Measurements from ENCODE around the gene KLHL6.
"Not testable (repeated sequence)": the region's sequence is repeated elsewhere in the genome, so short reads cannot be mapped to it uniquely, and the experiment has no call there.

Gene KLHL6

DNA sequence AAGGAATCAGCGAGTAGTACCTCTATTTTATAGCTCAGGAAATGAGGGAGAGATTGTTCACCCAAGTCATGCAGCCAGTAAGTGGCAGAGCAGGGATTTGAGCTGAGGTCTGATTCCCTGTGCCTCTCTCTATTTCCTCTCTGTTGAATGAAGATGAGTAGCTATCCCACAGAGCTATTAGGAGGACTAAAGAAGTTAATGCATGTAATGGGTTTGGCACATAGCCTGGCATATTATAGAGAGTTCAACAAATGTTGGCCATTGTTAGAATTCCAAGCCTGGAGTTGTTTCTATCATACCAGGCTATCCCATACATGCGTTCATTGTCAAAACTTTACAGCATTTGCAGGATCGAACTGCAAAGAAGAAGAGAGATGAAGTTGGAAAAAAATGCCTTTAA is 21.8 kb upstream of the KLHL6 start:
- H3K27me3 ChIP-seq (replicated peaks; ENCODE audit: insufficient read depth, low read length), result no peaks in the 10 kb centered on the region
- no peak for TF ChIP-seq EZH2phosphoT487 (IDR thresholded peaks at IDR 0.05; ENCODE audit: low read length)
- TF ChIP-seq, protein P1, sequence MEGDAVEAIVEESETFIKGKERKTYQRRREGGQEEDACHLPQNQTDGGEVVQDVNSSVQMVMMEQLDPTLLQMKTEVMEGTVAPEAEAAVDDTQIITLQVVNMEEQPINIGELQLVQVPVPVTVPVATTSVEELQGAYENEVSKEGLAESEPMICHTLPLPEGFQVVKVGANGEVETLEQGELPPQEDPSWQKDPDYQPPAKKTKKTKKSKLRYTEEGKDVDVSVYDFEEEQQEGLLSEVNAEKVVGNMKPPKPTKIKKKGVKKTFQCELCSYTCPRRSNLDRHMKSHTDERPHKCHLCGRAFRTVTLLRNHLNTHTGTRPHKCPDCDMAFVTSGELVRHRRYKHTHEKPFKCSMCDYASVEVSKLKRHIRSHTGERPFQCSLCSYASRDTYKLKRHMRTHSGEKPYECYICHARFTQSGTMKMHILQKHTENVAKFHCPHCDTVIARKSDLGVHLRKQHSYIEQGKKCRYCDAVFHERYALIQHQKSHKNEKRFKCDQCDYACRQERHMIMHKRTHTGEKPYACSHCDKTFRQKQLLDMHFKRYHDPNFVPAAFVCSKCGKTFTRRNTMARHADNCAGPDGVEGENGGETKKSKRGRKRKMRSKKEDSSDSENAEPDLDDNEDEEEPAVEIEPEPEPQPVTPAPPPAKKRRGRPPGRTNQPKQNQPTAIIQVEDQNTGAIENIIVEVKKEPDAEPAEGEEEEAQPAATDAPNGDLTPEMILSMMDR (IDR thresholded peaks at IDR 0.05; ENCODE audit: low read length), result no peak
- TF ChIP-seq EZH2 (optimal IDR thresholded peaks at IDR 0.05; ENCODE audit: low read depth, low read length), result no peak
- H3F3A ChIP-seq (ENCODE audit: insufficient read depth, low read length), result no peaks in the 10 kb centered on the region
- no peak overlapping the region for H3K27ac ChIP-seq (ENCODE audit: low read length)
- H2AFZ ChIP-seq (ENCODE audit: low read length), result no peak overlapping the region
- no peaks in the 10 kb centered on the region for H3K79me2 ChIP-seq (ENCODE audit: low read length)
- DNase-seq, result no peak
- H3K9me3 ChIP-seq (replicated peaks; ENCODE audit: insufficient read depth, low read length), result no peaks in the 10 kb centered on the region
- H4K20me1 ChIP-seq (ENCODE audit: insufficient read depth, low read length), result no peaks in the 10 kb centered on the region
- H3K9me2 ChIP-seq (replicated peaks; ENCODE audit: insufficient read depth, low read length), result no peaks in the 10 kb centered on the region
- no peaks in the 10 kb centered on the region for H3K4me1 ChIP-seq (ENCODE audit: low read length)
- no peak overlapping the region for H3K4me3 ChIP-seq (ENCODE audit: low read length)
- H3K4me2 ChIP-seq (ENCODE audit: low read depth, low read length), result no peak overlapping the region
- no peaks in the 10 kb centered on the region for H3K36me3 ChIP-seq (replicated peaks; ENCODE audit: insufficient read depth, low read length)
- no peak overlapping the region for H3K9ac ChIP-seq (ENCODE audit: low read length)

DNA sequence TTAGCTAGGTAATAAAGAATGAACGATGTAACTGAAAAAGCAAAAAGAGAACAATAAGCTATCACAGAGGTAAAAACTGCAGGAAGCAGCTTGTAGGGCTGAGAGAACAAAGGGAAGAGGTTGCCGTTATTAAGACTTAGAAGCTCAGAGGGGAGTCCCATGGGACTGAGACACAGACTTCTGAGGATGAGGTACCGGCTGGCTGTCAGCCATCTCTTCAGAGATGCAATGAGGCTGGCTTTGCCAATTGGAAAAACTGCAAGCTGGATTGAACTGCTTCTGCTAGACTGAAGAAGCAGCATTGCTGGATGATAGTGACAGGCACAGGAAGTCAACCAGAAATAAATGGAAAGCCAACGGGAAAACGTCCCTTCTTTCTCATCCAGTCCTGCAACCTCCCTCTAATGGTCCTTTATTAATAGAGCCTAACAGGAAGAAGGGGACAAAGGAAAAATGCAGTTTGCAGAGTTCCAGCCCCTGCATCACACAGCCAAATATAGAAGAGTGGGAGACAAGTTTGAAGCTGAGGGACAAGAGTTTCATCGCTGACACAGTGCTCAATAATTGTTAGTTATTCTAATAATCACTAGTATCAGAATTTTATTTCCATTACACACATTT is 21.1 kb upstream of the KLHL6 start:
- Histone ChIP-seq H3K9me2 (replicated peaks; ENCODE audit: insufficient read depth, low read length) (no peaks in the 10 kb centered on the region), H3K9me3 (replicated peaks; ENCODE audit: insufficient read depth, low read length) (no peaks in the 10 kb centered on the region), H3K4me3 (ENCODE audit: low read length) (no peak overlapping the region), H3K9ac (ENCODE audit: low read length) (no peak overlapping the region), H4K20me1 (ENCODE audit: insufficient read depth, low read length) (no peaks in the 10 kb centered on the region), H2AFZ (ENCODE audit: low read length) (no peak overlapping the region), H3F3A (ENCODE audit: insufficient read depth, low read length) (no peaks in the 10 kb centered on the region), H3K27ac (ENCODE audit: low read length) (no peak overlapping the region), H3K4me1 (ENCODE audit: low read length) (no peaks in the 10 kb centered on the region), H3K4me2 (ENCODE audit: low read depth, low read length) (no peak overlapping the region), H3K27me3 (replicated peaks; ENCODE audit: insufficient read depth, low read length) (no peaks in the 10 kb centered on the region), H3K36me3 (replicated peaks; ENCODE audit: insufficient read depth, low read length) (no peaks in the 10 kb centered on the region), H3K79me2 (ENCODE audit: low read length) (no peaks in the 10 kb centered on the region)
- DNase-seq, result no peak
- TF ChIP-seq EZH2 (optimal IDR thresholded peaks at IDR 0.05; ENCODE audit: low read depth, low read length), result no peak
- TF ChIP-seq, protein P1 (IDR thresholded peaks at IDR 0.05; ENCODE audit: low read length), result no peak
- no peak for TF ChIP-seq EZH2phosphoT487 (IDR thresholded peaks at IDR 0.05; ENCODE audit: low read length)

DNA sequence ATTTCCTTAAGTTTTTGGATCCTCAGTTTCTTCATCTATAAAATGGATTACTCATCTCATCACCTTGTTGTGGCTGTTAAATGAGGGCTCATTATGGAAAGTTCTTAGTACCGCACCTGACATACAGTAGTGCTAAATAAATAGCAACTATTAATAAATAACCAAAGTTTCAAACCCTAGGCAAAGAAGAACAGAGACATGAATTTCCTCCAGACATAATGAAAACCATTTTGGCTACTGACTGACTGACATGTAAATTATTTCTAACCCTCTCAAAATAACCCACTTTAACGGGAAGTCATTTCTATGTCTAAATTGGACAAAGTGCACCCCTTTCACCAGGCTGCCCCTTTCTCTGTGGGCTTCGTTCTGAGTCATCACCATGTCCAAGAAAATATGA is 17.4 kb upstream of the KLHL6 start:
- Histone ChIP-seq H3K79me2 (ENCODE audit: low read length) (no peaks in the 10 kb centered on the region), H3K9me3 (replicated peaks; ENCODE audit: insufficient read depth, low read length) (no peaks in the 10 kb centered on the region), H3K27me3 (replicated peaks; ENCODE audit: insufficient read depth, low read length) (no peaks in the 10 kb centered on the region), H4K20me1 (ENCODE audit: insufficient read depth, low read length) (no peaks in the 10 kb centered on the region), H2AFZ (ENCODE audit: low read length) (no peak overlapping the region), H3K36me3 (replicated peaks; ENCODE audit: insufficient read depth, low read length) (no peaks in the 10 kb centered on the region), H3K9ac (ENCODE audit: low read length) (no peak overlapping the region), H3K27ac (ENCODE audit: low read length) (no peak overlapping the region), H3K4me3 (ENCODE audit: low read length) (no peak overlapping the region), H3F3A (ENCODE audit: insufficient read depth, low read length) (no peaks in the 10 kb centered on the region), H3K9me2 (replicated peaks; ENCODE audit: insufficient read depth, low read length) (no peaks in the 10 kb centered on the region), H3K4me2 (ENCODE audit: low read depth, low read length) (no peak overlapping the region), H3K4me1 (ENCODE audit: low read length) (no peaks in the 10 kb centered on the region)
- TF ChIP-seq, protein P1 (IDR thresholded peaks at IDR 0.05; ENCODE audit: low read length), result no peak
- TF ChIP-seq EZH2phosphoT487 (IDR thresholded peaks at IDR 0.05; ENCODE audit: low read length), result no peak
- no peak for TF ChIP-seq EZH2 (optimal IDR thresholded peaks at IDR 0.05; ENCODE audit: low read depth, low read length)
- DNase-seq, result no peak

DNA sequence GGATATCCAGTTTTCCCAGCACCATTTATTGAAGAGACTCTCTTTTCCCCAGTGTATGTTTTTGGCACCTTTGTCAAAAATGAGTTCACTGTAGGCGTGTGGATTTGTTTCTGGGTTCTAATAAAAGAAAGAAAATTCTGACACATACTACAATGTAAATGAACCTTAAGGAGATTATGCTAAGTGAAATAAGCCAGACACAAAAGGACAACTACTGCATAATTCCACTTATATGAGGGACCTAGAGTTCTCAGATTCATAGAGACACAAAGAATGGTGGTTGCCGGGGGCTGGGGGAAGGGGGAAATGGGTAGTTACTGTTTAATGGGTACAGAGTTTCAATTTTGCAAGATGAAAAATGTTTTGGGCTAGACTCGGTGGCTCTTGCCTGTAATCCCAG is 14.7 kb upstream of the KLHL6 start:
- H3K9me3 ChIP-seq (replicated peaks; ENCODE audit: insufficient read depth, low read length); H3K9ac ChIP-seq (ENCODE audit: low read length); H3K27ac ChIP-seq (ENCODE audit: low read length); H3K4me2 ChIP-seq (ENCODE audit: low read depth, low read length); H3K4me1 ChIP-seq (ENCODE audit: low read length); H2AFZ ChIP-seq (ENCODE audit: low read length); DNase-seq; H3K79me2 ChIP-seq (ENCODE audit: low read length); H3F3A ChIP-seq (ENCODE audit: insufficient read depth, low read length); H3K4me3 ChIP-seq (ENCODE audit: low read length); H4K20me1 ChIP-seq (ENCODE audit: insufficient read depth, low read length); H3K36me3 ChIP-seq (replicated peaks; ENCODE audit: insufficient read depth, low read length); H3K27me3 ChIP-seq (replicated peaks; ENCODE audit: insufficient read depth, low read length); H3K9me2 ChIP-seq (replicated peaks; ENCODE audit: insufficient read depth, low read length): not testable (repeated sequence)
